Lower lobe of right lung (tissue), 2 donors: ENCODE measurements around the gene NTN3. TPM values are rescaled to one million over a fixed set of nuclear protein-coding genes. Genes with fewer than 3 reads are reported as not detected.
"Not testable (repeated sequence)": the region's sequence is repeated elsewhere in the genome, so short reads cannot be mapped to it uniquely, and the experiment has no call there.

Source experiments
- ATAC-seq, 2 donors: fragments of 200-7000 bp; cut with Tn5 transposase; one replicate each; pipeline ENCODE4 v1.9.1; 2020 to 2022; ENCODE audit warnings: mild to moderate bottlenecking in 2 of 2, moderate library complexity in 2 of 2
- DNase-seq: peaks from one replicate; pipeline ENCODE4 v3.0.0-alpha.2; 2020
- H3K27ac ChIP-seq: fragments of 200-600 bp; one replicate; pipeline ENCODE4 v1.8.0; 2022
- H3K27me3 ChIP-seq: fragments of 200-600 bp; one replicate; pipeline ENCODE4 v1.8.0; 2022; ENCODE audit warnings: low read depth
- H3K36me3 ChIP-seq: fragments of 200-600 bp; one replicate; pipeline ENCODE4 v1.8.0; 2022; ENCODE audit warnings: mild to moderate bottlenecking
- H3K4me1 ChIP-seq: fragments of 200-600 bp; one replicate; pipeline ENCODE4 v1.8.0; 2022
- H3K4me3 ChIP-seq: fragments of 200-600 bp; one replicate; pipeline ENCODE4 v1.8.0; 2022; ENCODE audit warnings: mild to moderate bottlenecking
- H3K9me3 ChIP-seq: fragments of 200-600 bp; one replicate; pipeline ENCODE4 v1.8.0; 2022
- intact Hi-C: fragments of 100-400 bp; cut with DNase I; formaldehyde crosslinking; loops from one replicate; pipeline ENCODE4 v1.11.0; 2022
- total RNA-seq: library from RNA; stranded (reverse); fragmentation: NEBNext Ultra II Directional; extraction: Animal tissue kit (Norgen Biotek cat#: 25700); gene quantifications from one replicate; pipeline ENCODE4 v1.2.1, GENCODE V29; 2021
- TF ChIP-seq, protein P1 (sequence below): fragments of 200-600 bp; IDR thresholded peaks from one replicate; pipeline ENCODE4 v1.8.0; 2022; ENCODE audit warnings: antibody characterized with exemption, mild to moderate bottlenecking
- donor health status: DM: no; HTN: yes; CAD: no; lungs with severe emphysema.

The NTN3 gene
- total RNA-seq, 1 donor from 2014 or later = 0.24 TPM

DNA sequence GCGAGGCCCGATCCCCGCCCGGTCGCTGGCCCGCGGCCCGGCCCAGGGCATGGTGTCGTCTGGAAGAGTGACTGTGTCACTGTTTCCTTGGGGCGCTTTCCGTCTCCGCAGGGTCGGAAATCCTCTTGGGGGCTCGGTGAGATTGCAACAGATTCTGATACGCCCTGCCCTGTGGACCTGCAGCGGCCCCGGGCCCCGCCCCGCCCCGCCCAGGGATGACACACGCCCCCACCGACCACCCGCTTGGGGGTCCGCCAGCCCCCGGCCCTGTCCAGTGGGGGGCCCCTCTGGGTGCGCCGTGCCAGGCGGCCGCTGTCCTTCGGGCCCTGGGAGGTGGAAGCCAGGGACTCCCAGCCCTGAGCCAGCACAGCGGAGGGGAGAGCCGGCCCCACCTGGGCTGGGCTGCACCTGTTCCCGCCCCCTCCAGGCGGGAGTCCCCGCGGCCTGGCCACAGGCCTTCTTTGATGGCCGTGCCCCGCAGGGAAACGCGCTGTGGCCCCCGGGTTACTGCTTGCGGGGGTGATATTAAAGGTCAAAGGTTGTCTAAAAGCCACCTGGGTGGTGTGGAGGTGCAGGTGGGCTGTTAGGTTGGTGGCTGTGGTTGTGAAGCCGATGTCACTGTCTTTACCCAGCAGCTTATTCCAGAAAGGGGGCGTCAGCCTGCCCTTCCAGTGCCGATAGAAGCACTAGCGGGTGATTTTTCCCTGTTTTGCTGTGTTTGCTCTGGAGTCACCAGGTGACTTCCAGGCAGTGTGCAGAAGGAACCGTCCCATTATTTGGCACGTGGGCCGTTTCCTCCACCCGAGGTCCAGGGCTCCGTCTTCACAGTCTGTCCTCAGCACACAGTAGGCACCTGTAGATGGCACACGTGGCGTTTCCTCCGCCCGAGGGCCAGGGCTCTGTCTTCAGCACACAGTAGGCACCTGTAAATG is 4.6 kb downstream of the NTN3 start:
- intact Hi-C loops = no loop called here
- Histone ChIP-seq H3K4me1 (peaks cover 36% of the 10 kb centered on the region), H3K36me3 (no peaks in the 10 kb centered on the region), H3K27me3 (peaks cover 25% of the 10 kb centered on the region), H3K4me3 (peak overlapping the region; percentile 84), H3K9me3 (no peaks in the 10 kb centered on the region), H3K27ac (peak overlapping the region; percentile 84)
- TF ChIP-seq, protein P1, sequence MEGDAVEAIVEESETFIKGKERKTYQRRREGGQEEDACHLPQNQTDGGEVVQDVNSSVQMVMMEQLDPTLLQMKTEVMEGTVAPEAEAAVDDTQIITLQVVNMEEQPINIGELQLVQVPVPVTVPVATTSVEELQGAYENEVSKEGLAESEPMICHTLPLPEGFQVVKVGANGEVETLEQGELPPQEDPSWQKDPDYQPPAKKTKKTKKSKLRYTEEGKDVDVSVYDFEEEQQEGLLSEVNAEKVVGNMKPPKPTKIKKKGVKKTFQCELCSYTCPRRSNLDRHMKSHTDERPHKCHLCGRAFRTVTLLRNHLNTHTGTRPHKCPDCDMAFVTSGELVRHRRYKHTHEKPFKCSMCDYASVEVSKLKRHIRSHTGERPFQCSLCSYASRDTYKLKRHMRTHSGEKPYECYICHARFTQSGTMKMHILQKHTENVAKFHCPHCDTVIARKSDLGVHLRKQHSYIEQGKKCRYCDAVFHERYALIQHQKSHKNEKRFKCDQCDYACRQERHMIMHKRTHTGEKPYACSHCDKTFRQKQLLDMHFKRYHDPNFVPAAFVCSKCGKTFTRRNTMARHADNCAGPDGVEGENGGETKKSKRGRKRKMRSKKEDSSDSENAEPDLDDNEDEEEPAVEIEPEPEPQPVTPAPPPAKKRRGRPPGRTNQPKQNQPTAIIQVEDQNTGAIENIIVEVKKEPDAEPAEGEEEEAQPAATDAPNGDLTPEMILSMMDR = no peak
- peak; percentile 37 to 60 for ATAC-seq
- no peak for DNase-seq

DNA sequence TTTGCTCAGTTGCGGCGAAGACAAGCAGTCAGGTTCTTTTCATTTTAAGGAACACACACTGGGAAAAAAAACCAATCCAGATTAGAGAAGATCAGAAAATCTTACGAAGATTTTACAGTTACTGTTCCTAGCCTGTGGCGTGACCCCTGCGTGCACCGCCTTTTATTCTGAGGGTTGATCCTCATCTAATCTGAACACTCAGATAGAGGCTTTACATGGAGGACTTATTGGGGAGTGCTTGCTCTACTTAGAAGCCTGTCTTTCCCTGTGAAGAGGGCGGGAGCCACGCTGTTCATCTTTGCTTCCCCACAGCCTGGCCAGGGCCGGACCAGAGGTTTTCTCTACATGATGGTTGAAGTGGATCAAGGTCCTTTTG is 5.2 kb downstream of the NTN3 start:
- Histone ChIP-seq H3K4me3 (peak overlapping the region; percentile 84), H3K4me1 (peaks cover 32% of the 10 kb centered on the region), H3K9me3 (no peaks in the 10 kb centered on the region), H3K27me3 (peaks cover 18% of the 10 kb centered on the region), H3K36me3 (no peaks in the 10 kb centered on the region), H3K27ac (peak overlapping the region; percentile 84)
- ATAC-seq = no peak
- intact Hi-C loops = no loop called here
- TF ChIP-seq, protein P1 = no peak
- no peak for DNase-seq

DNA sequence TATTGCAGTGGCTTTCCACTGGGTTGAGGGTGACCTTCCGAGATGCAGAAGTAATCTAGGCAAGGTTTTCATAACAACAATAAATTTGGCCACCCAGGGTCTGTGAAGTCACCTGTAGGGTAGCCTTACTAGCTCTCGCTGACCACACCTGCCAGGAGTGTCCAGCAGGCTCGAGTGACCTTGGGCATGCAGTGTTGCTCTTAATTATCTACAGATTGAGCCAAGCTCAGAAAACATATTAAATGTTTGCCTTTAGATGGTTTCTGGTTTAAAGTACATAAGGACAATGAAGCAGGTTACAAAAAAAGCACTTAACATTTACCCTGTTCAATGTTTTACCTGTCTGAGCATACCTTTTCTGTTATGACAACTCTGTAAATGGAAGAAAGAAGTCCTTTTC is 5.6 kb downstream of the NTN3 start:
- Histone ChIP-seq H3K27ac (no peak overlapping the region), H3K9me3 (no peaks in the 10 kb centered on the region), H3K4me1 (peaks cover 32% of the 10 kb centered on the region), H3K27me3 (peaks cover 14% of the 10 kb centered on the region), H3K4me3 (peak overlapping the region; percentile 84), H3K36me3 (no peaks in the 10 kb centered on the region)
- TF ChIP-seq, protein P1 = no peak
- intact Hi-C loops = no loop called here
- ATAC-seq = no peak
- no peak for DNase-seq

DNA sequence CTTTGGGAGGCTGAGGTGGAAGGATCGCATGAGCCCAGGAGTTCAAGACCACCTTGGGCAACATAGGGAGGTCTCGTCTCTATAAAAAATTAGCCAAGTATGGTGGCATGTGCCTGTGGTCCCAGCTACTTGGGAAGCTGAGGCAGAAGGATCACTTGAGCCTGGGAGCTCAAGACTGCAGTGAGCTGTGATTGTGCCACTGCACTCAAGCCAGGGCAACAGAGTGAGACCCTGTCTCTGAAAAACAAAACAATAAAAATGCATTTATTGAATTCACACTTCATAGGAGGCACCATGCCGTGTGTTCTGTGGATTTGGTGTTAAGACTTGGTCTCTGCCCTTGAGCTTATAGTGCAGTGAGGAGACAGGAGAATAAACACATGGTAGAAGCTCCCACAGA is 6.2 kb downstream of the NTN3 start:
- peaks cover 8% of the 10 kb centered on the region for H3K27me3 ChIP-seq
- no peaks in the 10 kb centered on the region for H3K36me3 ChIP-seq
- H3K9me3 ChIP-seq = no peaks in the 10 kb centered on the region
- peaks cover 34% of the 10 kb centered on the region for H3K4me1 ChIP-seq
- DNase-seq (no peak), ATAC-seq (no peak)
- intact Hi-C loops = no loop called here
- H3K27ac ChIP-seq = no peak overlapping the region
- no peak overlapping the region for H3K4me3 ChIP-seq
- TF ChIP-seq, protein P1 = no peak

DNA sequence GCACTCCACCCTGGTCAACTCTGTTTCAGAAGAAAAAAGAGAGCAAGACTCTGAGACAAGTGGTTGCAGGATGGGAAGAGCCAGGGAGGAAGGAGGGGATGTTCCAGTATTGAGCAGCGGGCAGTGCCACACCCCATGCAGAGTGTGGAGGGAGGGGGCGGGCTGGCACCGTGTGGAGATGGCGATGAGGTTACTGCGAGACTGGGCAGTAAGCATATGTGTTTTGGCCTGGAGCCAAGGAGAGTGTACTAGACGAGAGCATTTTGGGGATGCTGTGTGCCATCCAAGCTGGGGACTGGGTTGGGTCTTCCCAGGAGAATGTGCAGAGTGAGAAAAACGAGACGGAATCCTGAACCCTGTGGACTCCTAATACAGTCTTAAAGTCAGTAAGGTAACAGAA is 7.2 kb downstream of the NTN3 start:
- TF ChIP-seq, protein P1 = no peak
- Histone ChIP-seq H3K4me3 (no peak overlapping the region), H3K9me3 (no peaks in the 10 kb centered on the region), H3K27ac (no peak overlapping the region), H3K27me3 (no peaks in the 10 kb centered on the region), H3K4me1 (peaks cover 41% of the 10 kb centered on the region), H3K36me3 (no peaks in the 10 kb centered on the region)
- ATAC-seq (no peak), DNase-seq (no peak)
- intact Hi-C loops = no loop called here

DNA sequence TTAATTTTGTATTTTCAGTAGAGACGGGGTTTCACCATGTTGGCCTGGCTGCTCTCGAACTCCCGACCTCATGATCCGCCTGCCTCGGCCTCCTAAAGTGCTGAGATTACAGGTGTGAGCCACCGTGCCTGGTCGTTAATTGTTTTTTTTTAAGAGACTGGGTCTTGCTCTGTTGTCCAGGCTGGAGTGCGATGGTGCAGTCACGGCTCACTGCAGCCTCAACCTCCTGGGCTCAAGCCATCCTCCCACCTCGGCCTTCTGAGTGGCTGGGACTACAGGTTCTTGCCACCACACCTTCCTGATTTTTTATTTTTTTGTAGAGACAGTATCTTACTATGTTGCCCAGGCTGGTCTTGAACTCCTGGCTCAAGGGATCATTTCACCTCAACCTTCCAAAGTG is 8.9 kb downstream of the NTN3 start:
- H3K9me3 ChIP-seq, intact Hi-C loops, H3K27ac ChIP-seq, H3K36me3 ChIP-seq, DNase-seq, ATAC-seq, H3K27me3 ChIP-seq, H3K4me3 ChIP-seq: not testable (repeated sequence)
- H3K4me1 ChIP-seq = peaks cover 54% of the 10 kb centered on the region
